ENCODE measurements around the gene FAM83D.

DNA sequence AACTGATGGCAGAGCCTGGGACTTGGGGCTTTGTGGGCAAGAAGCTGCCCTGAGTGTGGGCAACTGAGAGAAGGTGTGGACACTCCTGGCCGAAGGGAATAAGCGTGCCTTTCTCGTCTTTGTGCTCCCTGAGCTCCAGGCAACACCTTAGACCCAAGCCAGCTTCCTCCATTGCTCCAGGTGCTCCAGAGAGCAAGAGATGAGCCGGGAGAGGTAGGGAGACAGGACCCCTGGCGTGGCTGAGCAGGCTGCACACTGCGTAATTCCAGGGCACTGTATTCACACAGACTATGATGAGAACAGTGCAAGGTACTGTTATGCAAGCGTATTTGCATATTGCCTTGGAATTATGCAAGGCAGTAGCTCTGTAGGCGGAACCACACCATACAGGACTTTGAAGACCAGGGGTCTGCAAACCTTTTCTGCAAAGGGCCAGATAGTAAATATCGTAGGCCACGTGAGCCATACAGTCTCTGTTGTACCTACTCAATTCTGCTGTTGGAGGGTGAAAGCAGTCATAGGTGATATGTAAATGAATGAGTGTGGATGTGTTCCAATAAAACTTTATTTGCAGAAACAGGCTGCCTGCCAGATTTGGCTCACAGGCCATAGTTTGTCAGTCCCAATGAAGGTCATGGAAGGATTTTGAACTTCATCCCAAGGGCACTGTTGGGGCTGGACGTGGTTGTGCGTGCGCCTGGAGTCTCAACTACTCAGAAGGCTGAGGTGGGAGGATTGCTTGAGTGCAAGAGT is 42.1 kb upstream of the FAM83D start:
- TF ChIP-seq, protein P1, sequence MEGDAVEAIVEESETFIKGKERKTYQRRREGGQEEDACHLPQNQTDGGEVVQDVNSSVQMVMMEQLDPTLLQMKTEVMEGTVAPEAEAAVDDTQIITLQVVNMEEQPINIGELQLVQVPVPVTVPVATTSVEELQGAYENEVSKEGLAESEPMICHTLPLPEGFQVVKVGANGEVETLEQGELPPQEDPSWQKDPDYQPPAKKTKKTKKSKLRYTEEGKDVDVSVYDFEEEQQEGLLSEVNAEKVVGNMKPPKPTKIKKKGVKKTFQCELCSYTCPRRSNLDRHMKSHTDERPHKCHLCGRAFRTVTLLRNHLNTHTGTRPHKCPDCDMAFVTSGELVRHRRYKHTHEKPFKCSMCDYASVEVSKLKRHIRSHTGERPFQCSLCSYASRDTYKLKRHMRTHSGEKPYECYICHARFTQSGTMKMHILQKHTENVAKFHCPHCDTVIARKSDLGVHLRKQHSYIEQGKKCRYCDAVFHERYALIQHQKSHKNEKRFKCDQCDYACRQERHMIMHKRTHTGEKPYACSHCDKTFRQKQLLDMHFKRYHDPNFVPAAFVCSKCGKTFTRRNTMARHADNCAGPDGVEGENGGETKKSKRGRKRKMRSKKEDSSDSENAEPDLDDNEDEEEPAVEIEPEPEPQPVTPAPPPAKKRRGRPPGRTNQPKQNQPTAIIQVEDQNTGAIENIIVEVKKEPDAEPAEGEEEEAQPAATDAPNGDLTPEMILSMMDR (conservative IDR thresholded peaks at IDR 0.05 in 1 of 2, IDR thresholded peaks at IDR 0.05 in 1 of 2; ENCODE audit: extremely low read depth in 1 of 2, insufficient read depth in 1 of 2, low read depth in 1 of 2, low read length in 2 of 2): no peak
- no peak for TF ChIP-seq EZH2 (IDR thresholded peaks at IDR 0.05; ENCODE audit: borderline replicate concordance, low read length)

Measured in mammary epithelial cell (primary cell).